ENCODE measurements around the gene PRDM15. TPM values are rescaled to one million over a fixed set of nuclear protein-coding genes. Genes with fewer than 3 reads are reported as not detected.

Gene PRDM15
- total RNA-seq, 1 experiment from 2014 or later: 3.3 TPM

- DNase-seq (ENCODE audit: low read depth): no peak
Measured at GRCh38 chr21:41764558-41765419, 114.4 kb downstream of the PRDM15 start.

GRCh38 chr21:41763996-41764395 is 115.1 kb downstream of the PRDM15 start:
- DNase-seq (ENCODE audit: low read depth): no peak

- DNase-seq (ENCODE audit: low read depth): no peak
Measured at GRCh38 chr21:41763398-41763931, 115.7 kb downstream of the PRDM15 start.

- DNase-seq (ENCODE audit: low read depth): no peak
Measured at GRCh38 chr21:41762753-41763152, 116.4 kb downstream of the PRDM15 start.

- no peak for DNase-seq (ENCODE audit: low read depth)
Measured at GRCh38 chr21:41761934-41762635, 117.1 kb downstream of the PRDM15 start.

GRCh38 chr21:41761211-41761933 is 117.8 kb downstream of the PRDM15 start:
- peak; percentile 68 for DNase-seq (ENCODE audit: low read depth)

- DNase-seq (ENCODE audit: low read depth): no peak
Measured at GRCh38 chr21:41760411-41760810, 118.7 kb downstream of the PRDM15 start.

- no peak for DNase-seq (ENCODE audit: low read depth)
Measured at GRCh38 chr21:41759926-41760325, 119.2 kb downstream of the PRDM15 start.

- peak; percentile 77 for DNase-seq (ENCODE audit: low read depth)
Measured at GRCh38 chr21:41759214-41759840, 119.8 kb downstream of the PRDM15 start.

- peak; percentile 86 for DNase-seq (ENCODE audit: low read depth)
Measured at GRCh38 chr21:41758550-41758949, 120.6 kb downstream of the PRDM15 start.

GRCh38 chr21:41755934-41756773 is 123.0 kb downstream of the PRDM15 start:
- DNase-seq (ENCODE audit: low read depth): no peak

- no peak for DNase-seq (ENCODE audit: low read depth)
Measured at GRCh38 chr21:41755258-41755933, 123.7 kb downstream of the PRDM15 start.

- DNase-seq (ENCODE audit: low read depth): peak; percentile 60
Measured at GRCh38 chr21:41754479-41754891, 124.7 kb downstream of the PRDM15 start.

- DNase-seq (ENCODE audit: low read depth): no peak
Measured at GRCh38 chr21:41753006-41753898, 125.9 kb downstream of the PRDM15 start.

- peak; percentile 97 for DNase-seq (ENCODE audit: low read depth)
Measured at GRCh38 chr21:41752231-41752681, 126.9 kb downstream of the PRDM15 start.

- DNase-seq (ENCODE audit: low read depth): no peak
Measured at GRCh38 chr21:41751611-41752011, 127.5 kb downstream of the PRDM15 start.

GRCh38 chr21:41750532-41751151 is 128.5 kb downstream of the PRDM15 start:
- DNase-seq (ENCODE audit: low read depth): peak; percentile 90

GRCh38 chr21:41750051-41750450 is 129.1 kb downstream of the PRDM15 start:
- peak; percentile 63 for DNase-seq (ENCODE audit: low read depth)
